H9 (cell line): ENCODE data around the gene SECISBP2. TPM values are rescaled to one million over a fixed set of nuclear protein-coding genes. Genes with fewer than 3 reads are reported as not detected.

Experiments used
- DNase-seq: peaks from one replicate; pipeline ENCODE4 v3.0.0-alpha.2; 2017
- H2AFZ ChIP-seq: one replicate; pipeline ENCODE4 v1.6.1; 2013; ENCODE audit warnings: mild to moderate bottlenecking, low read length, control low read depth, moderate library complexity
- H2AK5ac ChIP-seq: 2 replicates; pipeline ENCODE4 v1.6.1; 2013; ENCODE audit warnings: low read length, control low read depth, mixed read lengths; ENCODE audit not compliant: insufficient read length
- H2BK120ac ChIP-seq: one replicate; pipeline ENCODE4 v1.6.1; 2013; ENCODE audit warnings: low read depth, mild to moderate bottlenecking, low read length, control low read depth, inconsistent platforms; ENCODE audit not compliant: poor library complexity, severe bottlenecking
- H2BK12ac ChIP-seq: 2 replicates; pipeline ENCODE4 v1.6.1; 2013; ENCODE audit warnings: low read length, control low read depth, mixed read lengths, low read depth; ENCODE audit not compliant: insufficient read length
- H2BK15ac ChIP-seq: 2 replicates; pipeline ENCODE4 v1.6.1; 2013; ENCODE audit warnings: low read depth, low read length, control low read depth
- H2BK20ac ChIP-seq: one replicate; pipeline ENCODE4 v1.6.1; 2013; ENCODE audit warnings: low read depth, mild to moderate bottlenecking, low read length, control low read depth, inconsistent platforms; ENCODE audit not compliant: poor library complexity, severe bottlenecking
- H2BK5ac ChIP-seq: 2 replicates; pipeline ENCODE4 v1.6.1; 2013; ENCODE audit warnings: low read length, control low read depth, mixed read lengths; ENCODE audit not compliant: insufficient read length
- H3K14ac ChIP-seq: 2 replicates; pipeline ENCODE4 v1.6.1; 2013; ENCODE audit warnings: low read length, control low read depth; ENCODE audit not compliant: insufficient read depth
- H3K18ac ChIP-seq: 2 replicates; pipeline ENCODE4 v1.6.1; 2013; ENCODE audit warnings: low read depth, mild to moderate bottlenecking, mixed read lengths, low read length, control low read depth; ENCODE audit not compliant: insufficient read length
- H3K23ac ChIP-seq: 2 replicates; pipeline ENCODE4 v1.6.1; 2013; ENCODE audit warnings: low read length, control low read depth, mixed read lengths, low read depth; ENCODE audit not compliant: insufficient read length
- H3K23me2 ChIP-seq: 2 replicates; pipeline ENCODE4 v1.6.1; 2013; ENCODE audit warnings: low read depth, mild to moderate bottlenecking, mixed read lengths, low read length, control low read depth; ENCODE audit not compliant: insufficient read length, poor library complexity, severe bottlenecking
- H3K27ac ChIP-seq: 2 replicates; pipeline ENCODE4 v1.5.1; 2013; ENCODE audit warnings: low read length, control low read depth, mixed read lengths, low read depth; ENCODE audit not compliant: insufficient read length
- H3K27me3 ChIP-seq: 2 replicates; pipeline ENCODE4 v1.6.1; 2013; ENCODE audit warnings: low read length, control low read depth, inconsistent platforms; ENCODE audit not compliant: insufficient read depth
- H3K4ac ChIP-seq: 2 replicates; pipeline ENCODE4 v1.6.1; 2013; ENCODE audit warnings: low read depth, mild to moderate bottlenecking, control low read depth, inconsistent platforms, low read length, moderate library complexity
- H3K4me1 ChIP-seq: 2 replicates; pipeline ENCODE4 v1.6.1; 2013; ENCODE audit warnings: low read length, control low read depth, inconsistent platforms; ENCODE audit not compliant: insufficient read depth
- H3K4me2 ChIP-seq: 2 replicates; pipeline ENCODE4 v1.6.1; 2013; ENCODE audit warnings: low read length, control low read depth, mixed read lengths; ENCODE audit not compliant: insufficient read length, insufficient read depth
- H3K56ac ChIP-seq: 2 replicates; pipeline ENCODE4 v1.6.1; 2013; ENCODE audit warnings: low read depth, mild to moderate bottlenecking, mixed read lengths, low read length, control low read depth; ENCODE audit not compliant: insufficient read length
- H3K79me1 ChIP-seq: 2 replicates; pipeline ENCODE4 v1.6.1; 2013; ENCODE audit warnings: low read depth, mild to moderate bottlenecking, moderate library complexity, low read length, control low read depth, inconsistent platforms; ENCODE audit not compliant: insufficient read depth, poor library complexity, severe bottlenecking
- H3K79me2 ChIP-seq: 2 replicates; pipeline ENCODE4 v1.6.1; 2013; ENCODE audit warnings: low read length, control low read depth, inconsistent platforms; ENCODE audit not compliant: insufficient read depth
- H3K9ac ChIP-seq: 2 replicates; pipeline ENCODE4 v1.6.1; 2013; ENCODE audit warnings: low read length, control low read depth, mixed read lengths; ENCODE audit not compliant: insufficient read length; ENCODE audit errors: extremely low read depth
- H3K9me3 ChIP-seq: one replicate; pipeline ENCODE4 v1.6.1; 2013; ENCODE audit warnings: low read depth, low read length, inconsistent platforms; ENCODE audit not compliant: control insufficient read depth
- H3T11ph ChIP-seq: one replicate; pipeline ENCODE4 v1.6.1; 2013; ENCODE audit warnings: mild to moderate bottlenecking, low read length, control low read depth, inconsistent platforms
- H4K20me1 ChIP-seq: one replicate; pipeline ENCODE4 v1.6.1; 2013; ENCODE audit not compliant: control insufficient read depth, insufficient read length, insufficient read depth
- H4K5ac ChIP-seq: 2 replicates; pipeline ENCODE4 v1.6.1; 2013; ENCODE audit warnings: low read depth, mild to moderate bottlenecking, mixed read lengths, low read length, control low read depth; ENCODE audit not compliant: insufficient read length
- H4K8ac ChIP-seq: replicated peaks from 2 replicates; pipeline ENCODE4 v1.6.1; 2013; ENCODE audit warnings: low read length, control low read depth, mixed read lengths, low read depth; ENCODE audit not compliant: insufficient read length
- H4K91ac ChIP-seq: 2 replicates; pipeline ENCODE4 v1.6.1; 2013; ENCODE audit warnings: low read depth, mild to moderate bottlenecking, moderate library complexity, mixed read lengths, low read length, control low read depth; ENCODE audit not compliant: insufficient read length
- H3K27ac Mint-ChIP-seq, 3 experiments: 2 replicates in 2 of 3; 3 replicates in 1 of 3; pipeline ENCODE4 v1.8.0; 2020 to 2021; ENCODE audit warnings: mixed read lengths in 3 of 3, mild to moderate bottlenecking in 1 of 3, moderate library complexity in 1 of 3
- H3K27me3 Mint-ChIP-seq: 2 replicates; pipeline ENCODE4 v1.8.0; 2021; ENCODE audit warnings: low read depth, mild to moderate bottlenecking, moderate library complexity, mixed read lengths
- H3K36me3 Mint-ChIP-seq, 3 experiments: 2 replicates in 2 of 3; 3 replicates in 1 of 3; pipeline ENCODE4 v1.8.0; 2020 to 2021; ENCODE audit warnings: low read depth in 3 of 3, mixed read lengths in 3 of 3; ENCODE audit not compliant: insufficient read depth in 1 of 3
- H3K4me1 Mint-ChIP-seq, 2 experiments: 2 replicates each; pipeline ENCODE4 v1.8.0; 2020; ENCODE audit warnings: mixed read lengths in 2 of 2
- H3K4me3 Mint-ChIP-seq, 2 experiments: 2 replicates in 1 of 2; 3 replicates in 1 of 2; pipeline ENCODE4 v1.8.0; 2020 to 2021; ENCODE audit warnings: mild to moderate bottlenecking in 2 of 2, mixed read lengths in 2 of 2, moderate library complexity in 1 of 2
- H3K9me3 Mint-ChIP-seq, 2 experiments: 2 replicates in 1 of 2; 3 replicates in 1 of 2; pipeline ENCODE4 v1.8.0; 2020; ENCODE audit warnings: mild to moderate bottlenecking in 2 of 2, mixed read lengths in 2 of 2, moderate library complexity in 1 of 2
- WGBS: extraction: QIAGEN DNeasy Blood & Tissue Kit; methylation state at CpG from one replicate; pipeline ENCODE4 v1.1.7; 2013; ENCODE audit warnings: missing lambda C conversion rate, low lambda C conversion rate, mixed read lengths; ENCODE audit not compliant: insufficient read length; ENCODE audit errors: extremely low coverage; 5-methylcytosine and 5-hydroxymethylcytosine counted together
- total RNA-seq: library from RNA; stranded (reverse); gene quantifications from 2 replicates; pipeline ENCODE4 v1.2.1, GENCODE V29; 2021
- TF ChIP-seq, protein P1 (sequence below): fragments of 200-600 bp; sonication (generic); conservative IDR thresholded peaks from 3 replicates; pipeline ENCODE4 v1.8.0; 2021; ENCODE audit warnings: antibody characterized with exemption, mild to moderate bottlenecking

Gene SECISBP2
- total RNA-seq, 1 experiment from 2014 or later = 62.7 TPM

DNA sequence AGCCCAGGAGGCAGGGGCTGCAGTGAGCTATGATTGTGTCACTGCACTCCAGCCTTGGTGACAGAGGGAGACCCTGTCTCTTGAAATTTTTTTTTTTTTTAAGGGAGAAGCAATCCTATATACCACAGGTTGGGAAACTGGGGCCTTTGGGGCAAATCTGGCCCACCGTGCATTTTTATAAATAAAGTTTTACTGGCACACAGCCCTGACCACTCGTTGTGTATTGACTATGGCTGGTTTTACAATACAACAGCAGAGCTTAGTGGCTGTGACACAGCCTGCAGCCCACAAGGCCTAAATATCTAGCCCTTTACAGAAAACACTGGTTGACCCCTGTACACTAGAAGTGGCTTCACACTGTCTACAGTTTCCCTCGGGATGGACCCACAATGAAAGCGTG lies 58.0 kb downstream of the SECISBP2 start:
- no peak overlapping the region for H2BK5ac ChIP-seq
- H3K56ac ChIP-seq = no peak overlapping the region
- H3K27me3 Mint-ChIP-seq = no peaks in the 10 kb centered on the region
- no peak overlapping the region for H3K9ac ChIP-seq
- DNase-seq = no peak
- no peaks in the 10 kb centered on the region for H3K27me3 ChIP-seq
- H4K20me1 ChIP-seq = no peaks in the 10 kb centered on the region
- no CpG with 5 or more reads among the region's 4 CpGs for WGBS
- H2BK12ac ChIP-seq = no peak overlapping the region
- no peaks in the 10 kb centered on the region for H3K9me3 Mint-ChIP-seq
- H3K4me1 Mint-ChIP-seq = peaks cover 3 to 5% of the 10 kb centered on the region in 2 experiments; a peak in 2 of 4 replicates
- H3K18ac ChIP-seq = no peak overlapping the region
- no peak overlapping the region for H2AK5ac ChIP-seq
- H2BK15ac ChIP-seq = no peak overlapping the region
- H3K9me3 ChIP-seq = no peaks in the 10 kb centered on the region
- no peak overlapping the region for H4K5ac ChIP-seq
- no peak overlapping the region for H2AFZ ChIP-seq
- no peak overlapping the region for H2BK20ac ChIP-seq
- H3K23me2 ChIP-seq = no peaks in the 10 kb centered on the region
- H3T11ph ChIP-seq = no peak overlapping the region
- H4K91ac ChIP-seq = no peak overlapping the region
- TF ChIP-seq, protein P1, sequence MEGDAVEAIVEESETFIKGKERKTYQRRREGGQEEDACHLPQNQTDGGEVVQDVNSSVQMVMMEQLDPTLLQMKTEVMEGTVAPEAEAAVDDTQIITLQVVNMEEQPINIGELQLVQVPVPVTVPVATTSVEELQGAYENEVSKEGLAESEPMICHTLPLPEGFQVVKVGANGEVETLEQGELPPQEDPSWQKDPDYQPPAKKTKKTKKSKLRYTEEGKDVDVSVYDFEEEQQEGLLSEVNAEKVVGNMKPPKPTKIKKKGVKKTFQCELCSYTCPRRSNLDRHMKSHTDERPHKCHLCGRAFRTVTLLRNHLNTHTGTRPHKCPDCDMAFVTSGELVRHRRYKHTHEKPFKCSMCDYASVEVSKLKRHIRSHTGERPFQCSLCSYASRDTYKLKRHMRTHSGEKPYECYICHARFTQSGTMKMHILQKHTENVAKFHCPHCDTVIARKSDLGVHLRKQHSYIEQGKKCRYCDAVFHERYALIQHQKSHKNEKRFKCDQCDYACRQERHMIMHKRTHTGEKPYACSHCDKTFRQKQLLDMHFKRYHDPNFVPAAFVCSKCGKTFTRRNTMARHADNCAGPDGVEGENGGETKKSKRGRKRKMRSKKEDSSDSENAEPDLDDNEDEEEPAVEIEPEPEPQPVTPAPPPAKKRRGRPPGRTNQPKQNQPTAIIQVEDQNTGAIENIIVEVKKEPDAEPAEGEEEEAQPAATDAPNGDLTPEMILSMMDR = no peak
- H3K79me2 ChIP-seq = no peaks in the 10 kb centered on the region
- no peak overlapping the region for H3K27ac ChIP-seq
- H3K23ac ChIP-seq = no peak overlapping the region
- no peak overlapping the region for H3K4me3 Mint-ChIP-seq
- peaks cover 9 to 40% (median 37%) of the 10 kb centered on the region in 3 experiments; a peak in 6 of 7 replicates for H3K36me3 Mint-ChIP-seq
- H3K4me2 ChIP-seq = no peak overlapping the region
- no peak overlapping the region for H3K4ac ChIP-seq
- no peaks in the 10 kb centered on the region for H3K4me1 ChIP-seq
- H2BK120ac ChIP-seq = no peak overlapping the region
- no peak overlapping the region for H3K14ac ChIP-seq
- no peak overlapping the region for H4K8ac ChIP-seq
- H3K27ac Mint-ChIP-seq = peak overlapping the region; percentile 3 to 71 (median 60); a peak in 3 of 7 replicates
- H3K79me1 ChIP-seq = no peaks in the 10 kb centered on the region
